ENCODE data around the gene ACSL3. TPM values are rescaled to one million over a fixed set of nuclear protein-coding genes. Genes with fewer than 3 reads are reported as not detected.
"Not testable (repeated sequence)": the region's sequence is repeated elsewhere in the genome, so short reads cannot be mapped to it uniquely, and the experiment has no call there.

ACSL3 gene
- total RNA-seq, 4 donors from 2014 or later = 22.4 to 54.1 (median 42.3) TPM

DNA sequence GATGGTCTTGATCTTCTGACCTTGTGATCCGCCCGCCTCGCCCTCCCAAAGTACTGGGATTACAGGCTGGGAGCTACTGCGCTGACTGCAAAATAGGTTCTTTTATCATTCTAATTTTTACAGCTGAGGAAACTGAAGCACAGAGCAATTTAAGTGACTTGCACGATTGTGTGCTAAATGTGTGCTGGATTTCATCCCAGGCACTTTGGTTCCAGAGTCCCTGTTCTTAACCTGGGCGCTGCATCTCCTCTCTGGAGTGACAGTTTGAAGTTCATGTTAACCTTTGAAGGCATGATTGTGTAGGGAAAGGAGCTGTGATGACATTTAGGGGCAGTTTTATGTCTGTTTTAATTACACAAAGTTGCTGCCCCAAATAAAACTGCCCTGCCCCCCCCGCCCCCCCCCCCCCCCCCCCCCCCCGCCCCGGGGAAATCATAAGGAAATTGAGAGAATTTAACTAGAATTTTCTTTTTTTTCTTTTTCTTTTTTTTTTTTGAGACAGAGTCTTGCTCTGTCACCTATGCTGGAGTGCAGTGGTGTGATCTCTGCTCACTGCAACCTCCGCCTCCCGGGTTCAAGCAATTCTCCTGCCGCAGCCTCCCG lies 5.6 kb downstream of the ACSL3 start:
- peak; percentile 20 for DNase-seq

DNA sequence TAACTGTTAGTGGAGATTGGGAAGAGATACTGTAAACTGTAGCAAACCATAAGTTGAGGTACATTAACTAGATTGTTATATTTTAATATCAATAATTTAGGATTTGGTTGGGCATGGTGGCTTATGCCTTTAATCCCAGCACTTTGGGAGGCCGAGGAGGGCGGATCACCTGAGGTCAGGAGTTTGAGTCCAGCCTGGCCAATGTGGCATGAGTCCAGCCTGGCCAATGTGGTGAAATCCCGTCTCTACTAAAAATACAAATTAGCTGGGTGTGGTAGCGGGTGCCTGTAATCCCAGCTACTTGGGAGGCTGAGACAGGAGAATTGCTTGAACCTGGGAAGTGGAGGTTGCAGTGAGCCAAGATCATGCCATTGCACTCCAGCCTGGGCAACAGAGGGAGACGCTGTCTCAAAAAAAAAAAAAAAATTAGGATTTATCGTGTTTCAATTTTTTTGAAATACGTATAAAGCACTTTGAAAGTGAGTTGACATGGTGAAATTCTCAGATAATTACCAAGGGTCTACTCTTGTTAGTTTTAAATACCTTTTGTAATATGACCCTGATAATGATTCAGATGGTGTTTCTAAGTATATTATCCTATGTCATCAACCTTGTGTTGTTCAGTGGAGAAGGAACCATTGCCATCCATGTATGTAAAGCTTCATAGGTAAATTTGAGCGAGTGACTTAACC lies 7.9 kb downstream of the ACSL3 start:
- H3K9me3 ChIP-seq; H3K4me3 ChIP-seq; H3K27ac ChIP-seq; intact Hi-C loops (cut with DNase I; ENCODE audit: low total_unique reads); DNase-seq; H3K27me3 ChIP-seq; in situ Hi-C loops (cut with MboI; ENCODE audit: low pct_ligation_motif_present in 1 of 4, low pct_unique_long_range_greater_than_20kb in 1 of 4, low sequenced_read_pairs in 3 of 4); H3K36me3 ChIP-seq: not testable (repeated sequence)
- peaks cover 15 to 71% (median 32%) of the 10 kb centered on the region in 4 donors for H3K4me1 ChIP-seq
- 92 to 95% methylated on average over 2 to 8 of the region's 8 CpGs for WGBS, 2 donors (ENCODE audit: low coverage in 1 of 2)

More for the DNA sequence above, 5.6 kb downstream of the ACSL3 start:
- Histone ChIP-seq H3K36me3 (no peaks in the 10 kb centered on the region), H3K4me1 (peaks cover 15 to 83% (median 48%) of the 10 kb centered on the region in 4 donors), H3K9me3 (no peaks in the 10 kb centered on the region), H3K27me3 (no peaks in the 10 kb centered on the region), H3K4me3 (no peak overlapping the region), H3K27ac (no peak overlapping the region)
- no peak for TF ChIP-seq POLR2AphosphoS5 (IDR thresholded peaks at IDR 0.05)
- TF ChIP-seq, protein P1, sequence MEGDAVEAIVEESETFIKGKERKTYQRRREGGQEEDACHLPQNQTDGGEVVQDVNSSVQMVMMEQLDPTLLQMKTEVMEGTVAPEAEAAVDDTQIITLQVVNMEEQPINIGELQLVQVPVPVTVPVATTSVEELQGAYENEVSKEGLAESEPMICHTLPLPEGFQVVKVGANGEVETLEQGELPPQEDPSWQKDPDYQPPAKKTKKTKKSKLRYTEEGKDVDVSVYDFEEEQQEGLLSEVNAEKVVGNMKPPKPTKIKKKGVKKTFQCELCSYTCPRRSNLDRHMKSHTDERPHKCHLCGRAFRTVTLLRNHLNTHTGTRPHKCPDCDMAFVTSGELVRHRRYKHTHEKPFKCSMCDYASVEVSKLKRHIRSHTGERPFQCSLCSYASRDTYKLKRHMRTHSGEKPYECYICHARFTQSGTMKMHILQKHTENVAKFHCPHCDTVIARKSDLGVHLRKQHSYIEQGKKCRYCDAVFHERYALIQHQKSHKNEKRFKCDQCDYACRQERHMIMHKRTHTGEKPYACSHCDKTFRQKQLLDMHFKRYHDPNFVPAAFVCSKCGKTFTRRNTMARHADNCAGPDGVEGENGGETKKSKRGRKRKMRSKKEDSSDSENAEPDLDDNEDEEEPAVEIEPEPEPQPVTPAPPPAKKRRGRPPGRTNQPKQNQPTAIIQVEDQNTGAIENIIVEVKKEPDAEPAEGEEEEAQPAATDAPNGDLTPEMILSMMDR (IDR thresholded peaks at IDR 0.05) = no peak
- TF ChIP-seq POLR2A (IDR thresholded peaks at IDR 0.05) = no peak
- no peak for TF ChIP-seq EP300 (IDR thresholded peaks at IDR 0.05; ENCODE audit: low read depth)
- intact Hi-C loops (cut with DNase I; ENCODE audit: low total_unique reads) (no loop called here), in situ Hi-C loops (cut with MboI; ENCODE audit: low pct_ligation_motif_present in 1 of 4, low pct_unique_long_range_greater_than_20kb in 1 of 4, low sequenced_read_pairs in 3 of 4) (no loop called here)
- 62 to 94% methylated on average over 5 to 13 of the region's 13 CpGs for WGBS, 2 donors (ENCODE audit: low coverage in 1 of 2)

DNA sequence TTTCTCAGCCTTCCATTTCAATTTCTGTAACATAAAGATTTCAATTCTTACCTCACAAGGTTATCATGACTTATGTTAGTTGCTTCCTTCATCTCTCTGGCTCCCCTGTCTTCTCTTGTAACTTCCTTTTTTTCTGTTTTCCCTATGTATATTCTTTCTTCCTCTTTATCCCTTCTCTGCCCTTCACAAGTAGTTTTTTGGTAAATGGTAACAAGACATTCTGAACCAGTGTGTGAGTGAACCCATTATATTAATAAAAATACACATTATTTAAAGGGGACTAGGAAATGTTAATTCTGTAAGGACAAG lies 8.4 kb downstream of the ACSL3 start:
- H3K27ac ChIP-seq = no peak overlapping the region
- no peaks in the 10 kb centered on the region for H3K9me3 ChIP-seq
- intact Hi-C loops (cut with DNase I; ENCODE audit: low total_unique reads) = no loop called here
- TF ChIP-seq POLR2A (IDR thresholded peaks at IDR 0.05) (no peak), EP300 (IDR thresholded peaks at IDR 0.05; ENCODE audit: low read depth) (no peak), POLR2AphosphoS5 (IDR thresholded peaks at IDR 0.05) (no peak)
- TF ChIP-seq, protein P1 (IDR thresholded peaks at IDR 0.05) = no peak
- H3K4me3 ChIP-seq = no peak overlapping the region
- H3K4me1 ChIP-seq = peaks cover 13 to 66% (median 29%) of the 10 kb centered on the region in 4 donors
- H3K36me3 ChIP-seq = no peaks in the 10 kb centered on the region
- H3K27me3 ChIP-seq = no peaks in the 10 kb centered on the region
- in situ Hi-C loops (cut with MboI; ENCODE audit: low pct_ligation_motif_present in 1 of 4, low pct_unique_long_range_greater_than_20kb in 1 of 4, low sequenced_read_pairs in 3 of 4) = no loop called here
- no peak for DNase-seq

DNA sequence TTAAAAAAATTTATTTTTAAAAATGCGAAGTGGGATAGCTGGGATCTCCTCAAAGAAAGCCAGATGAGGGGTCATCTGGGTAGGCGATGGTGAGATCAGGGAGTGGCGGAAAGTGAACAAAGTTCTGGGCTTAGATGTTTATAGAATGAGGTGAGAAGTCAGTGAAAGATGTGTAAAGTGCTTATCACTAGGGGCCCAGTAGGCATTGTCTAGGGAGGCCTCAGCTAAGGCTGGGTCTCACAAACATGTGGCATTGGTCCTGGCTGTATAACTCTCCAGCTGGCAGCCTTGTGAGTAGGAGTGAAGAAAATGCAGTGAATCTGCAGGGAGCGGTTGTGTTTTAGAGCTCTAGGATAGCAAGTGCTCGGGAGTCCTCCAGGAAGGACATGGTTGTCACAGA lies 10.5 kb downstream of the ACSL3 start:
- Histone ChIP-seq H3K27me3 (no peaks in the 10 kb centered on the region), H3K4me3 (no peak overlapping the region), H3K36me3 (no peaks in the 10 kb centered on the region), H3K4me1 (peaks cover 7 to 50% (median 17%) of the 10 kb centered on the region in 4 donors), H3K27ac (no peak overlapping the region), H3K9me3 (no peaks in the 10 kb centered on the region)
- TF ChIP-seq POLR2AphosphoS5 (IDR thresholded peaks at IDR 0.05) = no peak
- no peak for TF ChIP-seq POLR2A (IDR thresholded peaks at IDR 0.05)
- TF ChIP-seq, protein P1 (IDR thresholded peaks at IDR 0.05) = no peak
- no peak for TF ChIP-seq EP300 (IDR thresholded peaks at IDR 0.05; ENCODE audit: low read depth)
- intact Hi-C loops (cut with DNase I; ENCODE audit: low total_unique reads) = no loop called here
- 87 to 96% methylated on average over 4 to 5 of the region's 5 CpGs for WGBS, 2 donors (ENCODE audit: low coverage in 1 of 2)
- DNase-seq = no peak
- in situ Hi-C loops (cut with MboI; ENCODE audit: low pct_ligation_motif_present in 1 of 4, low pct_unique_long_range_greater_than_20kb in 1 of 4, low sequenced_read_pairs in 3 of 4) = no loop called here

Data from transverse colon (tissue), 4 donors.